K562 (cell line): ENCODE data around the gene ZNF747. TPM values are rescaled to one million over a fixed set of nuclear protein-coding genes. Genes with fewer than 3 reads are reported as not detected.

Experiments used
- BCLAF1 ChIP-seq, 2 experiments: fragments of 450-650 bp in 1 of 2; IDR thresholded peaks; 2 replicates each; pipeline ENCODE4 v1.6.1; 2011 to 2017; ENCODE audit warnings: low read depth in 2 of 2, antibody characterized with exemption in 1 of 2, borderline replicate concordance in 1 of 2, low read length in 1 of 2, mild to moderate bottlenecking in 1 of 2, mixed read lengths in 1 of 2; ENCODE audit not compliant: control insufficient read depth in 1 of 2
- JUN ChIP-seq, 2 experiments: sonication (generic) in 1 of 2; formaldehyde crosslinking in 1 of 2; IDR thresholded peaks; 2 replicates each; pipeline versions ENCODE4 v1.6.1 to v1.8.0; 2012 to 2022; ENCODE audit warnings: borderline replicate concordance in 2 of 2, mild to moderate bottlenecking in 2 of 2, improper control_type of control experiment in 1 of 2, low read depth in 1 of 2, low read length in 1 of 2, missing genetic modification reagents in 1 of 2
- KLF6 ChIP-seq: fragments of 250-450 bp; sonication (Bioruptor Pico); IDR thresholded peaks from 2 replicates; pipeline ENCODE4 v1.4.0; 2020; ENCODE audit warnings: mild to moderate bottlenecking, moderate library complexity, borderline replicate concordance
- MNT ChIP-seq, 2 experiments: fragments of 450-650 bp; conservative IDR thresholded peaks; 2 replicates each; pipeline ENCODE4 v1.6.1; 2017; ENCODE audit warnings: mild to moderate bottlenecking in 2 of 2, moderate library complexity in 2 of 2
- MXI1 ChIP-seq: IDR thresholded peaks from 2 replicates; pipeline ENCODE4 v1.6.1; 2011; ENCODE audit warnings: low read depth, mild to moderate bottlenecking, improper control_type of control experiment, low read length
- MYNN ChIP-seq, 2 experiments: sonication (generic); formaldehyde crosslinking in 1 of 2; IDR thresholded peaks; 2 replicates each; pipeline versions ENCODE4 v1.5.0 to v1.6.1; 2016 to 2020; ENCODE audit warnings: antibody characterized with exemption in 1 of 2, missing genetic modification reagents in 1 of 2
- NR2C1 ChIP-seq, 2 experiments: fragments of 450-650 bp; IDR thresholded peaks; 2 replicates each; pipeline ENCODE4 v1.6.1; 2017; ENCODE audit warnings: mild to moderate bottlenecking in 2 of 2, antibody characterized with exemption in 1 of 2, inconsistent platforms in 1 of 2, missing compliant biosample characterization in 1 of 2, missing genetic modification characterization in 1 of 2
- SLC30A9 ChIP-seq: fragments of 250-450 bp; sonication (Bioruptor Pico); IDR thresholded peaks from 2 replicates; pipeline ENCODE4 v1.8.0; 2022; ENCODE audit warnings: mild to moderate bottlenecking, moderate library complexity
- TFAM ChIP-seq: fragments of 250-450 bp; sonication (Bioruptor Pico); conservative IDR thresholded peaks from 2 replicates; pipeline ENCODE4 v1.5.0; 2021; ENCODE audit warnings: mild to moderate bottlenecking, moderate library complexity
- THRA ChIP-seq: fragments of 450-650 bp; IDR thresholded peaks from 2 replicates; pipeline ENCODE4 v1.6.1; 2017; ENCODE audit warnings: mild to moderate bottlenecking, moderate library complexity
- TSC22D4 ChIP-seq: fragments of 450-650 bp; IDR thresholded peaks from 2 replicates; pipeline ENCODE4 v1.6.1; 2016; ENCODE audit warnings: missing genetic modification characterization, missing biosample characterization, control low read depth
- ZNF146 ChIP-seq: IDR thresholded peaks from one replicate; pipeline ENCODE4 v1.6.1; 2018; ENCODE audit warnings: missing compliant biosample characterization; ENCODE audit not compliant: unreplicated experiment
- ZNF395 ChIP-seq: fragments of 200-800 bp; sonication (Bioruptor generic); IDR thresholded peaks from 2 replicates; pipeline ENCODE4 v1.6.1; 2017; ENCODE audit warnings: missing genetic modification characterization, missing compliant biosample characterization
- polyA plus RNA-seq, 8 experiments: library from polyadenylated mRNA; depleted of rRNA in 4 of 8; stranded (reverse) in 5 of 8; unstranded in 3 of 8; fragments of >200 nt; fragmentation: Nextera tagmentation in 2 of 8; fragmentation: Illumina TruSeq in 1 of 8; extraction: Ambion mirVana in 2 of 8; extraction: Trizol in 1 of 8; gene quantifications; 2 replicates each; pipeline versions ENCODE4 v1.2.1 to v1.2.3, GENCODE V29; 2011 to 2014; ENCODE audit warnings: inconsistent platforms in 1 of 8, missing spikeins in 1 of 8
- total RNA-seq, 7 experiments: library from RNA; depleted of rRNA in 6 of 7; stranded (reverse); fragments of >200 nt in 6 of 7; fragmentation: Illumina TruSeq in 2 of 7; extraction: Trizol in 2 of 7; gene quantifications; 2 replicates each; pipeline versions ENCODE4 v1.2.1 to v1.2.3, GENCODE V29; 2011 to 2021; ENCODE audit warnings: low replicate concordance in 1 of 7

The ZNF747 gene
- total and polyA plus RNA-seq, 9 of the 15 experiments (the other 6 are each of a cell fraction or from before 2014, with no cell fraction given), result 0.14 to 3.3 (median 1.5) TPM

GRCh38 chr16:30535777-30536190, 1.1 kb upstream of the ZNF747 start (continued):
- TF ChIP-seq MYNN (IDR thresholded peaks at IDR 0.05) (peak; percentile 24; the same call in 1 of the 2 replicates), MYNN (CRISPR knock-in tag; IDR thresholded peaks at IDR 0.05) (no peak), BCLAF1 (IDR thresholded peaks at IDR 0.05; ENCODE audit: borderline replicate concordance in 1 of 2, control insufficient read depth in 1 of 2, low read depth in 2 of 2, low read length in 1 of 2) (no peak), JUN (IDR thresholded peaks at IDR 0.05; ENCODE audit: borderline replicate concordance, low read depth, low read length) (0 out of 2 replicates have a peak, but pooled peaks have one; percentile 52), JUN (CRISPR knock-in tag; IDR thresholded peaks at IDR 0.05; ENCODE audit: borderline replicate concordance) (no peak), ZNF146 (CRISPR knock-in tag) (no peak), MXI1 (0 out of 2 replicates have a peak, but pooled peaks have one; percentile 30), ZNF395 (CRISPR knock-in tag) (0 out of 2 replicates have a peak, but pooled peaks have one; percentile 18), TFAM (CRISPR knock-in tag) (no peak), THRA (no peak), KLF6 (no peak), SLC30A9 (CRISPR knock-in tag) (no peak), MNT (conservative IDR thresholded peaks at IDR 0.05) (peak; percentile 72 to 79; a peak in 3 of 4 replicates), TSC22D4 (tag) (no peak), NR2C1 (IDR thresholded peaks at IDR 0.05) (no peak), NR2C1 (tag; IDR thresholded peaks at IDR 0.05) (peak; percentile 41; the same call in 1 of the 2 replicates)
